Lower leg skin (tissue), 4 donors: ENCODE data around the gene CEBPZOS. TPM values are rescaled to one million over a fixed set of nuclear protein-coding genes. Genes with fewer than 3 reads are reported as not detected.
"Not testable (repeated sequence)": the region's sequence is repeated elsewhere in the genome, so short reads cannot be mapped to it uniquely, and the experiment has no call there.

Experiments used
- DNase-seq, 2 donors: peaks; one replicate each; pipeline ENCODE4 v3.0.0-alpha.2; 2019; ENCODE audit warnings: low spot score in 2 of 2
- H3K4me3 ChIP-seq: fragments of 200-600 bp; sonication (generic); 2 replicates; pipeline ENCODE4 v1.5.1; 2017; ENCODE audit warnings: mild to moderate bottlenecking, low read depth; ENCODE audit not compliant: poor library complexity, severe bottlenecking
- POLR2A ChIP-seq, 2 donors: fragments of 450-650 bp; IDR thresholded peaks; one replicate each; pipeline ENCODE4 v1.6.1; 2016 to 2017; ENCODE audit warnings: antibody characterized with exemption in 2 of 2, mild to moderate bottlenecking in 1 of 2, moderate library complexity in 1 of 2
- WGBS, 2 donors: methylation state at CpG; one replicate each; pipeline ENCODE4 v1.1.5; 2018; 5-methylcytosine and 5-hydroxymethylcytosine counted together
- intact Hi-C: fragments of 100-400 bp; cut with DNase I; formaldehyde crosslinking; loops from one replicate; pipeline ENCODE4 v1.15.0; 2023; ENCODE audit warnings: low total_unique reads
- total RNA-seq, 4 donors: library from RNA; depleted of rRNA; stranded (reverse); fragments of >200 nt; gene quantifications; one replicate each; pipeline ENCODE4 v1.1.0, GENCODE V29; 2016
- TF ChIP-seq, protein P1 (sequence below), 3 donors: fragments of 450-650 bp; IDR thresholded peaks; one replicate each; pipeline ENCODE4 v1.5.1; 2016; ENCODE audit warnings: antibody characterized with exemption in 3 of 3, mild to moderate bottlenecking in 3 of 3, moderate library complexity in 2 of 3

CEBPZOS gene
- total RNA-seq, 4 donors from 2014 or later, result 10.9 to 18.1 (median 16.6) TPM

DNA sequence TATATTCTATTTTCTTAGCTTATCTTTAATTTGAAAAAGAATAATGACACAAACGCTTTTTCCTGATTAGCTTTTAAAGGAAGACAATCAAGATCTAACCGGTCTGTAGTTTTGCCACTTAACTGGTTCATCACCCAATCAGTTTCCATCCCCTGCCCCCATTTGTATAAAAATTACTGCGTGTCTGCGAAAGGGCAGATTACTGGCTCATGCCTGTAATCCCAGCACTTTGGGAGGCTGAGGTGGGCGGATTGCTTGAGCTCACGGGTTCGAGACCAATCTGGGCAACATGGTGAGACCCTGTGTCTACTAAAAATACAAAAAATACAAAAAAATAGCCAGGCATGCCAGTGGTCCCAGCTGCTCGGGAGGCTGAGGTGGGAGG lies 2.4 kb downstream of the CEBPZOS start:
- whole genome bisulfite sequencing, 2 donors, result 89 to 93% methylated on average over 8 of the region's 8 CpGs
- DNase-seq, result no peak
- intact Hi-C loops, result no loop called here
- H3K4me3 ChIP-seq, result no peak overlapping the region
- no peak for TF ChIP-seq POLR2A (IDR thresholded peaks at IDR 0.05)
- TF ChIP-seq, protein P1, sequence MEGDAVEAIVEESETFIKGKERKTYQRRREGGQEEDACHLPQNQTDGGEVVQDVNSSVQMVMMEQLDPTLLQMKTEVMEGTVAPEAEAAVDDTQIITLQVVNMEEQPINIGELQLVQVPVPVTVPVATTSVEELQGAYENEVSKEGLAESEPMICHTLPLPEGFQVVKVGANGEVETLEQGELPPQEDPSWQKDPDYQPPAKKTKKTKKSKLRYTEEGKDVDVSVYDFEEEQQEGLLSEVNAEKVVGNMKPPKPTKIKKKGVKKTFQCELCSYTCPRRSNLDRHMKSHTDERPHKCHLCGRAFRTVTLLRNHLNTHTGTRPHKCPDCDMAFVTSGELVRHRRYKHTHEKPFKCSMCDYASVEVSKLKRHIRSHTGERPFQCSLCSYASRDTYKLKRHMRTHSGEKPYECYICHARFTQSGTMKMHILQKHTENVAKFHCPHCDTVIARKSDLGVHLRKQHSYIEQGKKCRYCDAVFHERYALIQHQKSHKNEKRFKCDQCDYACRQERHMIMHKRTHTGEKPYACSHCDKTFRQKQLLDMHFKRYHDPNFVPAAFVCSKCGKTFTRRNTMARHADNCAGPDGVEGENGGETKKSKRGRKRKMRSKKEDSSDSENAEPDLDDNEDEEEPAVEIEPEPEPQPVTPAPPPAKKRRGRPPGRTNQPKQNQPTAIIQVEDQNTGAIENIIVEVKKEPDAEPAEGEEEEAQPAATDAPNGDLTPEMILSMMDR (IDR thresholded peaks at IDR 0.05), result no peak

DNA sequence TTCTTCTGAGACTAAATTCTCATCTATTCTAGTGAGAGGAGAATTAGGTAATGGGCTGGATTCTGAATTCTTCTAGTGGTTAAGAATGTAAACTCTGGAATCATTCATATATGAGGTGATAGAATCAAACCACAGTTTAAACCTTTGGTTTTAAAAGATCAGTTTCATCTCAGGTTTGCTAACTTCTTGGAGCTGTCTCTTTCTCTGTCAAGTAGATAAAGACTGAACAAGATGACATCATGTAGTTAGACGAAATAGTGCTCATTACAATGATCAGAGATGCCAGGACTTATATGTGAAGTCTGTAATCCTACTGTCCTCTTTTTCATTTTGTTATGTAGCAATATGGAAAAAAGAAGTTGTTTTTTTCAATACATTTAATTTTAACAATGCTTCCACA lies 4.9 kb downstream of the CEBPZOS start:
- no peak for DNase-seq
- 56 to 67% methylated on average over 1 of the region's 1 CpG for WGBS, 2 donors
- no peak overlapping the region for H3K4me3 ChIP-seq
- intact Hi-C loops, result no loop called here
- no peak for TF ChIP-seq POLR2A (IDR thresholded peaks at IDR 0.05)
- TF ChIP-seq, protein P1 (IDR thresholded peaks at IDR 0.05), result no peak

DNA sequence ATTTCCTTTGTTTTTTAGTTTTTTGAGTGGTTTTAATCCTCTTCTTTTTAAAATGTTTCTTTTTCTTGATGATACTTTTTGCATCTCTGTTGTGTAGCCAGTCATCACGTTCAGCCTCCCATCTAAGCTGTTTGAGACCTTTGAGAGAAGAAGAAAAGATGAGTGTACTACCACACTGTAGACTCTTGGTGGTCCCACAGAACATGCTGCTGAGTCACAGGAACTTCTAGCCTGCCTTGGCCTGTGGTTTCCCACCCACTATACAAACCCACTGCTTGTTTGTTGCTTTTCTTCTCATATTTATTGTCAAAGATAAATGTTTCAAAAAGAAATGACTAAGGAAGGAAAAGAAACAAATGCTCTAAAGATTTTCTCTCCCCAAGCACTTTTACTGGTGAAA lies 5.5 kb downstream of the CEBPZOS start:
- TF ChIP-seq POLR2A (IDR thresholded peaks at IDR 0.05), result no peak
- TF ChIP-seq, protein P1 (IDR thresholded peaks at IDR 0.05), result no peak
- 83 to 85% methylated on average over 1 of the region's 1 CpG for WGBS, 2 donors
- DNase-seq, result no peak
- H3K4me3 ChIP-seq, result no peak overlapping the region
- intact Hi-C loops, result no loop called here

DNA sequence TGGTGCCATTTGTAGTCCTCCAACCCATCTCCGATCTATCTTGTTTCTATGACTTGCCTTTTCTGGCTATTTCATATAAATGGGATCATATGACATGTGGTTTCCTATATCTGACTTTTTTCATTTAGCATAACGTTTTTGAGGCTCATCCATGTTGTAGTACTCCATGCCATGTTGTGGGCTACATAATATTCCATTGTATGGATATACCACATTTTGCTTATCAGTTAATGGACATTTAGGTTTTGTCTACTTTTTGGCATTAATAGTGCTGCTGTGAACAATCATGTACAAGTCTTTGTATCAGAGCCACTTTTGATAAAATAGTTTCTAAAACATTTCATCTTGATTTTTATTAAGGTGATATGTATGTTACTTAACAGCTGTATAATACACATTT lies 7.4 kb downstream of the CEBPZOS start:
- no peak for TF ChIP-seq POLR2A (IDR thresholded peaks at IDR 0.05)
- TF ChIP-seq, protein P1 (IDR thresholded peaks at IDR 0.05), result no peak
- WGBS, 2 donors, result 92 to 94% methylated on average over 2 of the region's 2 CpGs
- intact Hi-C loops, result no loop called here
- DNase-seq, result no peak
- no peak overlapping the region for H3K4me3 ChIP-seq

DNA sequence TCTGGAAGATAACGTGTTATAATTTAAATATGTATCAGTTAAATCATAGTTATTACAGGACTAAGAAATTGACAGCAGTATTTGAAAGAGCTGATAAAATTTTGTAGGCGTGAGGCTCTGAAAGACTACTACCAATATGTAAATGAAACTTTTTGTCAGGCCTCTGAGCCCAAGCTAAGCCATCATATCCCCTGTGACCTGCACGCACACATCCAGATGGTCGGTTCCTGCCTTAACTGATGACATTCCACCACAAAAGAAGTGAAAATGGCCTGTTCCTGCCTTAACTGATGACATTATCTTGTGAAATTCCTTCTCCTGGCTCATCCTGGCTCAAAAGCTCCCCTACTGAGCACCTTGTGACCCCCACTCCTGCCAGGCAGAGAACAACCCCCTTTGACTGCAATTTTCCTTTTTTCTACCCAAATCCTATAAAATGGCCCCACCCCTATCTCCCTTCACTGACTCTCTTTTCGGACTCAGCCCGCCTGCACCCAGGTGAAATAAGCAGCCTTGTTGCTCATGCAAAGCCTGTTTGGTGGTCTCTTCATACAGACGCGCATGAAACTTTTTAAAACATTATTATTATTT lies 8.9 kb downstream of the CEBPZOS start:
- H3K4me3 ChIP-seq, DNase-seq, intact Hi-C loops: not testable (repeated sequence)
- 83 to 86% methylated on average over 8 of the region's 8 CpGs for WGBS, 2 donors

DNA sequence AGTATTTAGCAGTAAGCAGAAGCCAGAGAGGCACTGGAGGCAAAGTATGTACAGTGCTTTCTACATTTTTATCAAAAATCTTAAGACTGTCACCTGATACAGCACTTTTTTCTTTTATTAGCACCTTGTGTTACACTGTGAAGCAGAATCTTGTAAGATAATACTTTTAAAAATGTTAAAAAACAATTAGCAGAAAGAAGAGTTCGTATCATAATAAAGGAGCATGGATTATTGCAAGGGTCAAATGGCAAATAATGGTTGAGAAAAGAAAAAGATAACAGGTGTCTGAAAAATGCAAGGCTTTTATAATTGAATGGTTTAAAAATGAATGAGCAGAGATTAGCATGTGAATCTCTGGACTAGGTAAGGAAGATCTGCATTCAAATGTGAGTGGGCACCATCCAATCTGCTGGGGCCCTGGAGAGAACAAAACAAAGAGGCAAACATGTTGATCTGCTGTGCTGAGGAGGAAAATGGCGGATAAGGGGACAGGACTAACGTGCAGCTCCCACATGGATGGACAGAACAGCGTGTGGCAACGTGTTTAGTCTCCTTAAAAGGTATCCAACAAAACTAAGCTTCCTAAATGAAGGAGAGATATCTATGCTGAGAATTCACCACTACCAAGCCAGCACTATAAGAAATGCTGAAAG lies 9.5 kb downstream of the CEBPZOS start:
- 92 to 97% methylated on average over 5 of the region's 5 CpGs for WGBS, 2 donors
- no peak for DNase-seq
- TF ChIP-seq, protein P1 (IDR thresholded peaks at IDR 0.05), result no peak
- no peak for TF ChIP-seq POLR2A (IDR thresholded peaks at IDR 0.05)
- intact Hi-C loops, result no loop called here
- H3K4me3 ChIP-seq, result no peak overlapping the region

DNA sequence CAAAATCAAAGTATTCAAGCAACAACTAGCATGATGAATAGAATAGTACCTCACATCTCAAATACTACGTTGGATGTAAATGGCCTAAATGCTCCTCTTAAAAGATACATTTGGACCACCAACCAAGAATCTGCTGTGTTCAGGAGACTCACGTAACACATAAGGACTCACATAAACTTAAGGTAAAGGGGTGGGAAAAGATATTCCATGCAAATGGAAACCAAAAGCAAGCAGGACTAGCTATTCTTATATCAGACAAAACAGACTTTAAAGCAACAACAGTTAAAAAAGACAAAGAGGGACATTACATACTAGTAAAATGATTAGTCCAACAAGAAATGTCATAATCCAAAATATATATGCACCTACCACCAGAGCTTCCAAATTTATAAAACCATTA lies 10.5 kb downstream of the CEBPZOS start:
- DNase-seq, intact Hi-C loops, H3K4me3 ChIP-seq: not testable (repeated sequence)
- WGBS, 2 donors, result 97% methylated on average over 2 of the region's 2 CpGs
